Stomach (tissue), 4 donors: ENCODE data around the gene ZFYVE1.

Experiments used
- CTCF ChIP-seq, 7 experiments: fragments of 450-650 bp in 4 of 7; fragments of 200-600 bp in 3 of 7; sonication (generic) in 3 of 7; IDR thresholded peaks; one replicate each; pipeline ENCODE4 v1.5.1; 2016 to 2019; ENCODE audit warnings: antibody characterized with exemption in 7 of 7, control low read depth in 2 of 7, mild to moderate bottlenecking in 1 of 7
- POLR2A ChIP-seq, 4 donors: fragments of 450-650 bp; IDR thresholded peaks; one replicate each; pipeline ENCODE4 v1.6.1; 2016; ENCODE audit warnings: antibody characterized with exemption in 4 of 4, control low read depth in 2 of 4, mild to moderate bottlenecking in 1 of 4, moderate library complexity in 1 of 4

GRCh38 chr14:73057944-73058223 is 31.0 kb upstream of the ZFYVE1 start:
- TF ChIP-seq POLR2A (IDR thresholded peaks at IDR 0.05) (no peak), CTCF (IDR thresholded peaks at IDR 0.05) (no peak)
